K562 (cell line): ENCODE data around the gene RSPH3. TPM values are rescaled to one million over a fixed set of nuclear protein-coding genes. Genes with fewer than 3 reads are reported as not detected.
A peak's percentile ranks its signal among the peaks of the same experiment; 100 is the strongest.

Source experiments
- ATAC-seq: fragments of 200-7000 bp; cut with Tn5 transposase; 3 replicates; pipeline ENCODE4 v1.9.1; 2020; ENCODE audit warnings: moderate library complexity
- BruUV-seq: library from RNA; stranded (reverse); fragments of 400-500 nt; replicated peaks from 2 replicates; lab custom pipeline; 2021; lab: Mats Ljungman, UMichigan
- CTCF ChIA-PET: fragments of 300-600 bp; formaldehyde crosslinking; extraction: SDS; loops from one replicate; lab custom pipeline; 2021; ENCODE audit warnings: low intra/inter-chr PET ratio; lab: Yijun Ruan, JAX
- POLR2A ChIA-PET: fragments of 300-600, 350-650 bp; sonication (Branson Sonifier 250); formaldehyde crosslinking; extraction: SDS; loops from one replicate; lab custom pipeline; 2021; ENCODE audit warnings: antibody characterized with exemption, inconsistent platforms; lab: Yijun Ruan, JAX
- DNase-seq, 4 experiments: peaks; one replicate each; pipeline versions ENCODE4 v3.0.0 to v3.0.0-alpha.2; 2011 to 2018; ENCODE audit warnings: low spot score in 3 of 4, mixed read lengths in 3 of 4; ENCODE audit errors: extremely low read depth in 1 of 4
- FAIRE-seq: peaks from 2 replicates; lab custom pipeline; 2011; peaks lifted over from hg19 to GRCh38; lab: Jason Lieb, UNC
- H2AFZ ChIP-seq: 2 replicates; pipeline ENCODE4 v1.6.0; 2011; ENCODE audit warnings: low read depth, low read length, control low read depth, inconsistent platforms
- H3K27ac ChIP-seq: fragments of 200-600 bp; 3 replicates; pipeline ENCODE4 v1.8.0; 2011; ENCODE audit warnings: low read depth, mild to moderate bottlenecking, control low read depth, inconsistent platforms, low read length, moderate library complexity, mixed read lengths; ENCODE audit errors: extremely low read depth
- H3K27me3 ChIP-seq, 2 experiments: fragments of 300-600 bp in 1 of 2; 2 replicates in 1 of 2; 3 replicates in 1 of 2; pipeline versions ENCODE4 v1.6.0 to v1.8.0; 2011; ENCODE audit warnings: inconsistent platforms in 2 of 2, low read length in 2 of 2, mild to moderate bottlenecking in 1 of 2, mixed read lengths in 1 of 2, moderate library complexity in 1 of 2; ENCODE audit not compliant: control insufficient read depth in 2 of 2, insufficient read depth in 2 of 2
- H3K36me3 ChIP-seq: fragments of 300-600 bp; 3 replicates; pipeline ENCODE4 v1.8.0; 2011; ENCODE audit warnings: mild to moderate bottlenecking, low read length, inconsistent platforms; ENCODE audit not compliant: control insufficient read depth, insufficient read depth
- H3K4me1 ChIP-seq, 2 experiments: fragments of 200-600 bp in 1 of 2; replicated peaks in 1 of 2; 2 replicates in 1 of 2; 3 replicates in 1 of 2; pipeline versions ENCODE4 v1.5.1 to v1.8.0; 2011; ENCODE audit warnings: inconsistent platforms in 2 of 2, low read length in 2 of 2, mild to moderate bottlenecking in 1 of 2, mixed read lengths in 1 of 2, moderate library complexity in 1 of 2; ENCODE audit not compliant: control insufficient read depth in 2 of 2, insufficient read depth in 2 of 2
- H3K4me2 ChIP-seq: 2 replicates; pipeline ENCODE4 v1.6.1; 2011; ENCODE audit warnings: low read length, control low read depth, inconsistent platforms, mixed read lengths; ENCODE audit not compliant: insufficient read depth
- H3K4me3 ChIP-seq: fragments of 200-600 bp; sonication (generic), shearing (Covaris generic); 2 replicates; pipeline ENCODE4 v1.5.1; 2016; ENCODE audit warnings: control low read depth, inconsistent platforms
- H3K79me2 ChIP-seq: fragments of 200-600 bp; 3 replicates; pipeline ENCODE4 v1.8.0; 2011; ENCODE audit warnings: low read length, inconsistent platforms; ENCODE audit not compliant: control insufficient read depth, insufficient read depth
- H3K9ac ChIP-seq, 2 experiments: 2 replicates each; pipeline versions ENCODE4 v1.6.0 to v1.6.1; 2011; ENCODE audit warnings: low read depth in 2 of 2, low read length in 2 of 2, control low read depth in 1 of 2, inconsistent platforms in 1 of 2, mild to moderate bottlenecking in 1 of 2, mixed read lengths in 1 of 2; ENCODE audit not compliant: insufficient read depth in 1 of 2
- H3K9me1 ChIP-seq: one replicate; pipeline ENCODE4 v1.6.0; 2011; ENCODE audit warnings: inconsistent platforms, mild to moderate bottlenecking, low read length, moderate library complexity; ENCODE audit not compliant: control insufficient read depth, insufficient read depth
- H3K9me3 ChIP-seq: replicated peaks from 2 replicates; pipeline ENCODE4 v1.5.1; 2011; ENCODE audit warnings: low read depth, low read length, inconsistent platforms; ENCODE audit not compliant: control insufficient read depth, insufficient read depth
- H4K20me1 ChIP-seq: replicated peaks from 2 replicates; pipeline ENCODE4 v1.6.1; 2011; ENCODE audit warnings: low read length, inconsistent platforms, mixed read lengths; ENCODE audit not compliant: control insufficient read depth, insufficient read depth
- FOXP4 ChIP-seq: sonication (generic); formaldehyde crosslinking; IDR thresholded peaks from 2 replicates; pipeline ENCODE4 v1.8.0; 2022; ENCODE audit warnings: mild to moderate bottlenecking, missing genetic modification reagents, borderline replicate concordance
- ZBTB34 ChIP-seq: fragments of 250-450 bp; sonication (Bioruptor Pico); IDR thresholded peaks from 2 replicates; pipeline ENCODE4 v1.8.0; 2021; ENCODE audit warnings: mild to moderate bottlenecking, moderate library complexity
- ZNF316 ChIP-seq: fragments of 450-650 bp; IDR thresholded peaks from 2 replicates; pipeline ENCODE4 v1.6.1; 2016
- WGBS: fragments of 100-300 bp; shearing (Covaris generic); methylation state at CpG from one replicate; pipeline ENCODE4 v1.1.6; 2016; ENCODE audit warnings: low coverage, mixed read lengths; ENCODE audit not compliant: insufficient coverage; ENCODE audit errors: missing lambda C conversion rate; 5-methylcytosine and 5-hydroxymethylcytosine counted together
- in situ Hi-C: fragments of 300-500 bp; cut with MboI; formaldehyde crosslinking; loops from 4 replicates; pipeline ENCODE4 v1.15.0; 2018; ENCODE audit warnings: inconsistent platforms, mixed read lengths
- intact Hi-C: fragments of 100-400 bp; cut with micrococcal nuclease; formaldehyde crosslinking; loops from 2 replicates; pipeline ENCODE4 v1.14.2; 2022
- polyA plus RNA-seq, 8 experiments: library from polyadenylated mRNA; depleted of rRNA in 4 of 8; stranded (reverse) in 5 of 8; unstranded in 3 of 8; fragments of >200 nt; fragmentation: Nextera tagmentation in 2 of 8; fragmentation: Illumina TruSeq in 1 of 8; extraction: Ambion mirVana in 2 of 8; extraction: Trizol in 1 of 8; gene quantifications; 2 replicates each; pipeline versions ENCODE4 v1.2.1 to v1.2.3, GENCODE V29; 2011 to 2014; ENCODE audit warnings: inconsistent platforms in 1 of 8, missing spikeins in 1 of 8
- total RNA-seq, 7 experiments: library from RNA; depleted of rRNA in 6 of 7; stranded (reverse); fragments of >200 nt in 6 of 7; fragmentation: Illumina TruSeq in 2 of 7; extraction: Trizol in 2 of 7; gene quantifications; 2 replicates each; pipeline versions ENCODE4 v1.2.1 to v1.2.3, GENCODE V29; 2011 to 2021; ENCODE audit warnings: low replicate concordance in 1 of 7

Gene RSPH3
- total and polyA plus RNA-seq, 9 of the 15 experiments (the other 6 are each of a cell fraction or from before 2014, with no cell fraction given) = 0.52 to 2.9 (median 1.5) TPM

- Histone ChIP-seq H3K79me2 (no peaks in the 10 kb centered on the region), H3K4me3 (no peak overlapping the region), H3K27me3 (no peaks in the 10 kb centered on the region), H3K36me3 (no peaks in the 10 kb centered on the region), H3K27ac (no peak overlapping the region), H3K9me1 (no peaks in the 10 kb centered on the region), H3K9me3 (no peaks in the 10 kb centered on the region), H2AFZ (no peak overlapping the region), H4K20me1 (no peaks in the 10 kb centered on the region), H3K9ac (no peak overlapping the region), H3K4me2 (no peak overlapping the region), H3K4me1 (no peaks in the 10 kb centered on the region)
- POLR2A ChIA-PET = no interaction called here
- no TSS peak for BruUV-seq
- intact Hi-C loops (no loop called here), in situ Hi-C loops (loop anchor here (10.0 to 25.0 kb wide), 2 partner anchors 266 to 764 kb away; no protein-coding TSS in a partner anchor)
- TF ChIP-seq ZNF316 (peak; percentile 44; the same call in 1 of the 2 replicates), FOXP4 (no peak), ZBTB34 (CRISPR knock-in tag) (no peak)
- ATAC-seq (no peak), DNase-seq (no peak), FAIRE-seq (no peak)
- 49% methylated on average over 3 of the region's 3 CpGs for WGBS
- CTCF ChIA-PET = no interaction called here
Measured at GRCh38 chr6:158978757-158979156, 21.2 kb downstream of the RSPH3 start.
